Thymus (tissue), 11 donors: Measurements from ENCODE around the gene CYFIP1. TPM values are rescaled to one million over a fixed set of nuclear protein-coding genes. Genes with fewer than 3 reads are reported as not detected.
A peak's percentile ranks its signal among the peaks of the same experiment; 100 is the strongest.

Source experiments
- DNase-seq, 9 donors: peaks; one replicate each; pipeline ENCODE4 v3.0.0-alpha.2; 2013; ENCODE audit warnings: low spot score in 9 of 9, low read depth in 6 of 9, missing footprints in 1 of 9
- H3K27ac ChIP-seq, 2 donors: one replicate each; pipeline ENCODE4 v1.5.1; 2013; ENCODE audit warnings: control low read depth in 1 of 2, low read depth in 1 of 2, low read length in 1 of 2, mild to moderate bottlenecking in 1 of 2, moderate library complexity in 1 of 2
- H3K27me3 ChIP-seq, 2 donors: one replicate each; pipeline ENCODE4 v1.5.1; 2013; ENCODE audit warnings: low read length in 1 of 2; ENCODE audit not compliant: control insufficient read depth in 2 of 2, insufficient read depth in 1 of 2
- H3K36me3 ChIP-seq, 2 donors: one replicate each; pipeline ENCODE4 v1.5.1; 2013; ENCODE audit warnings: low read length in 1 of 2, mild to moderate bottlenecking in 1 of 2, moderate library complexity in 1 of 2; ENCODE audit not compliant: control insufficient read depth in 2 of 2, insufficient read depth in 2 of 2
- H3K4me1 ChIP-seq, 2 donors: one replicate each; pipeline ENCODE4 v1.5.1; 2013; ENCODE audit warnings: low read length in 2 of 2; ENCODE audit not compliant: control insufficient read depth in 2 of 2, insufficient read depth in 2 of 2
- H3K4me3 ChIP-seq, 2 donors: one replicate each; pipeline ENCODE4 v1.5.1; 2013; ENCODE audit warnings: low read length in 2 of 2, control low read depth in 1 of 2, mild to moderate bottlenecking in 1 of 2
- H3K9me3 ChIP-seq, 2 donors: one replicate each; pipeline ENCODE4 v1.5.1; 2013; ENCODE audit warnings: low read length in 1 of 2, mild to moderate bottlenecking in 1 of 2; ENCODE audit not compliant: control insufficient read depth in 2 of 2, insufficient read depth in 1 of 2
- WGBS: extraction: QIAGEN DNeasy Blood & Tissue Kit; methylation state at CpG from one replicate; pipeline ENCODE4 v1.1.7; 2013; 5-methylcytosine and 5-hydroxymethylcytosine counted together
- polyA plus RNA-seq: library from polyadenylated mRNA; stranded (reverse); fragments of 200-250 nt; gene quantifications from one replicate; pipeline ENCODE4 v1.2.3, GENCODE V29; 2013
- total RNA-seq: library from RNA; stranded (reverse); fragments of 120-200 nt; gene quantifications from one replicate; pipeline ENCODE4 v1.2.4, GENCODE V29; 2013
- donor health status: healthy.

The CYFIP1 gene
- total and polyA plus RNA-seq, 2 donors = 19.6 to 23.3 TPM

GRCh38 chr15:22947101-22948000 lies 32.8 kb downstream of the CYFIP1 start:
- Histone ChIP-seq H3K4me1 (peaks cover 0 to 9% of the 10 kb centered on the region in 2 donors), H3K36me3 (no peaks in the 10 kb centered on the region), H3K4me3 (no peak overlapping the region), H3K9me3 (no peaks in the 10 kb centered on the region), H3K27me3 (no peaks in the 10 kb centered on the region), H3K27ac (no peak overlapping the region)
- no peak for DNase-seq
- WGBS = 95% methylated on average over 27 of the region's 27 CpGs

- Histone ChIP-seq H3K4me1 (peaks cover 0 to 9% of the 10 kb centered on the region in 2 donors), H3K4me3 (no peak overlapping the region), H3K27me3 (no peaks in the 10 kb centered on the region), H3K9me3 (no peaks in the 10 kb centered on the region), H3K27ac (no peak overlapping the region), H3K36me3 (no peaks in the 10 kb centered on the region)
- WGBS = 95% methylated on average over 10 of the region's 10 CpGs
- no peak for DNase-seq
These were observed 35.1 kb downstream of the CYFIP1 start for GRCh38 chr15:22945071-22945470.

GRCh38 chr15:22944651-22945050 lies 35.5 kb downstream of the CYFIP1 start:
- peak overlapping the region in 1 of 2 donors; percentile 3 for H3K27ac ChIP-seq
- WGBS = 87% methylated on average over 8 of the region's 8 CpGs

GRCh38 chr15:22942877-22943276 lies 37.3 kb downstream of the CYFIP1 start:
- WGBS = 96% methylated on average over 15 of the region's 15 CpGs
- DNase-seq = no peak
- Histone ChIP-seq H3K9me3 (no peaks in the 10 kb centered on the region), H3K4me3 (no peak overlapping the region), H3K4me1 (peaks cover 0 to 4% of the 10 kb centered on the region in 2 donors), H3K27ac (no peak overlapping the region), H3K36me3 (no peaks in the 10 kb centered on the region), H3K27me3 (no peaks in the 10 kb centered on the region)

More at GRCh38 chr15:22944651-22945050, 35.5 kb downstream of the CYFIP1 start:
- H3K36me3 ChIP-seq = no peaks in the 10 kb centered on the region
- H3K4me3 ChIP-seq = no peak overlapping the region
- no peak for DNase-seq
- no peaks in the 10 kb centered on the region for H3K27me3 ChIP-seq
- no peaks in the 10 kb centered on the region for H3K9me3 ChIP-seq
- H3K4me1 ChIP-seq = peaks cover 0 to 9% of the 10 kb centered on the region in 2 donors

- no peaks in the 10 kb centered on the region for H3K9me3 ChIP-seq
- 93% methylated on average over 24 of the region's 24 CpGs for WGBS
- peaks cover 0 to 4% of the 10 kb centered on the region in 2 donors for H3K4me1 ChIP-seq
- no peak for DNase-seq
- H3K4me3 ChIP-seq = no peak overlapping the region
- no peaks in the 10 kb centered on the region for H3K36me3 ChIP-seq
- H3K27me3 ChIP-seq = no peaks in the 10 kb centered on the region
- no peak overlapping the region for H3K27ac ChIP-seq
These were observed 37.8 kb downstream of the CYFIP1 start for GRCh38 chr15:22942306-22942855.

- WGBS = 98% methylated on average over 4 of the region's 4 CpGs
These were observed 39.0 kb downstream of the CYFIP1 start for GRCh38 chr15:22941179-22941578.

GRCh38 chr15:22939652-22940061 lies 40.5 kb downstream of the CYFIP1 start:
- Histone ChIP-seq H3K9me3 (no peaks in the 10 kb centered on the region), H3K27ac (no peak overlapping the region), H3K36me3 (no peaks in the 10 kb centered on the region), H3K4me3 (no peak overlapping the region), H3K27me3 (no peaks in the 10 kb centered on the region), H3K4me1 (peaks cover 0 to under 1% of the 10 kb centered on the region in 2 donors)
- no peak for DNase-seq
- WGBS = 88% methylated on average over 10 of the region's 10 CpGs

More at GRCh38 chr15:22941179-22941578, 39.0 kb downstream of the CYFIP1 start:
- DNase-seq = no peak
- H3K4me1 ChIP-seq = peaks cover 0 to 4% of the 10 kb centered on the region in 2 donors
- H3K9me3 ChIP-seq = no peaks in the 10 kb centered on the region
- H3K27me3 ChIP-seq = no peaks in the 10 kb centered on the region
- no peak overlapping the region for H3K27ac ChIP-seq
- H3K36me3 ChIP-seq = no peaks in the 10 kb centered on the region
- H3K4me3 ChIP-seq = no peak overlapping the region

GRCh38 chr15:22939051-22939450 lies 41.1 kb downstream of the CYFIP1 start:
- Histone ChIP-seq H3K9me3 (no peaks in the 10 kb centered on the region), H3K36me3 (no peaks in the 10 kb centered on the region), H3K27ac (no peak overlapping the region), H3K4me1 (no peaks in the 10 kb centered on the region), H3K27me3 (no peaks in the 10 kb centered on the region), H3K4me3 (no peak overlapping the region)
- 98% methylated on average over 13 of the region's 13 CpGs for WGBS
- DNase-seq = no peak
